ENCODE results near the gene GAGE10.

The GAGE10 gene

DNA sequence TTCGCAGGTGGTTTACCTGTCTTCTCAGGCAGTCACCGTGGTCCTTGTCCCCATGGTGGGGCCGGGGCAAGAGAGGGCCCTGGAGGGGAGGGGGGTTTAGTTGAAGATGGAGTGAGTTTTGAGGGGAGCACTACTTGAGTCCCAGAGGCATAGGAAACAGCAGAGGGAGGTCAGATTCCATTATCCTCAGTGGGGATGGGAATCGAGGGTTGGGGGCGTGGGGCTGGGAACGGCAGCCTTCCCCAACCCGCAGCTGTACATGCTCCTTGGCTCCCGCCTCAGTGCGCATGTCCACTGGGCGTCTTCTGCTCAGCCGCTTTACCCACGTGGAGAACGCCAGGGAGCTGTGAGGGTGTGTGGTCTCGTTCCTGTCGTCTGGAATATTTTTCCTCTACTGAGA, at the start of gene GAGE10:
TSS of gene GAGE10 (plus strand) at position 301 of the 400 bp plus-strand sequence. CDS start 1,214 bp downstream, outside the sequence.
- DNase-seq = no peak

DNA sequence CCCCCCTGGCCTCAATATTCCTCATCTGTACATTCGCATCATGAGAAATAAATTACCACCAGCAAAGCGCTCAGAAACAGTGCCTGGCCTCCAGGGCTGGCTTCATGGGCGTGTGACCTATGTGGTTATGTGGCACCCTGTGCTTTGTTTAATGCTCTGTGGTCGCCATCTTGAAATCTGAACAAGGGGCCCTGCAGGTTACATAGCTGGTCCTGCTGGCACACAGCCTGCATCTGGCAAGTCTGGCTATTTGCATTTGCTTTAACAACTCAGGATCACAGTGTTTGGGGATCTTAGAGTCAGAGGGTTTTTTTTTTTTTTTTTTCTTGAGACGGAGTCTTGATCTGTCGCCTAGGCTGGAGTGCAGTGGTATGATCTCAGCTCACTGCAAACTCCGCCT, 48.8 kb upstream of the GAGE10 start:
- no peak for DNase-seq

DNA sequence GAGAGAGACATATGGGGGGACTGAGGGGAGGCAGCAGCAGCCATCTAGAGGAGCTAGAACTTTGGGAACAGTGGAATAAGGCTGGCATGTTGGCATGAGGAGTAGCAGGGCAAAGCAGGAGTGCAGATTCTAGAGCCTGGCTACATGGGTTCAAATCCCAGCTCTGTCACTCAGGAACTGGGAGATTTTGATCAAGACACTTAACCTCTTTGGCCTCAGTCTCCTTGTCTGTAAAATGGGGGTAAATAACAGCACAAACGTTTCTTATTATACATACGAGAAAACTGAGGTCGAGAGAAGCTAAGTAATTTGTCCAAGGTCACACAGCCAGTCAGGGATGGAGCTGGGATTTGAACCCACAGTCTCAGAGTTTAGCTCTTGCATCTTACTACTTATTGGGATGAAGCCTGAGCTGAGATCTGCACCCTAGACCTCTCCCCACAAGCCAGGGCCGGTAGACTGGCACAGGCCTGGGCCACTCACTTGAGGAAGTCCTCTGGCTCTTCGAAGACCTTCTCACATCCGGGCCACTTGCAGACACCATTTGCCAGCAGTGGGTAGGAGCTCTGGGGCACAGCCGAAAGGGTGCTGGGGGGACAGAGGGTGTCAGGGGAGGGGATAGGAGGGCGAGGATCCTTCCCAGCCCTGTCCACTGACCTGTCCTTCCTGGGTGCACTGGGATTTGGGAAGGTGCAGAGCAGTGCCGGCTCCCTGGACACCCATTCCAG, 47.0 kb upstream of the GAGE10 start:
- DNase-seq = no peak

DNA sequence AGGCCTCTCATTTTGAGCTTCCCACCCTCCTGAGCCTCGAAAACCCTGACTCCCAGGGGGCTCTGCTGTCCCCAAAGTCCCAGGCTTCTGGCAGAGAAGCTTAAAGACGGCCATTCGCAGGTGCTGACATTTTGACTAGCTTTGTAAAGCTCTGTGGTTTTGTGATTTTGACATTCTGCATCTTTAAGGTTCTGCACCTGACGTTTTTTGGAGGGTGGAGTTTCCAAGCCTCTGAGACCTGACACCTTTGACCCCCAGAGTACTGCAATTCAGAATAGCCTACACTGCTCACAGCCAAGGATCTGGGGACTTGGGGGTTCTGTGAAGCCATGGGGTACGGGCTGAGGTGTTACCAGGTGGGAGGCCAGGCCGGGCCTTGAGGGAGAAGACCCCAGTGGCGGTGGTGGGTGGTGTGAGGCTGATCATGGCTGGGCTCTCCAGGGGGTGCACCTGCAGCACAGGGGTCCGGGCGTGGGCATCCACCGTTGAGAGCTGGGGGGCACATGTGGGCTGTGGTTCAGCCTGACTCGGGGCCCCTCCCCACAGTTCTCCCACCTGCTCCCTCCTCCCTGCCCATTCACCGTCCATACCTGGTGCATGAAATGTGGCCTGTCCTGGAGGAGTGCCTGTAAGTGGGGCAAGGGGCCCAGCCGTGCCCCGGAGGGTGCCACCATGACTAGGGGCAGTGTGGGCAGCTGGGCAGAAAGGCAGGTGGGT, 46.2 kb upstream of the GAGE10 start:
- no peak for DNase-seq

GRCh38 chrX:49257846-49258748, 45.3 kb upstream of the GAGE10 start:
- no peak for DNase-seq

DNA sequence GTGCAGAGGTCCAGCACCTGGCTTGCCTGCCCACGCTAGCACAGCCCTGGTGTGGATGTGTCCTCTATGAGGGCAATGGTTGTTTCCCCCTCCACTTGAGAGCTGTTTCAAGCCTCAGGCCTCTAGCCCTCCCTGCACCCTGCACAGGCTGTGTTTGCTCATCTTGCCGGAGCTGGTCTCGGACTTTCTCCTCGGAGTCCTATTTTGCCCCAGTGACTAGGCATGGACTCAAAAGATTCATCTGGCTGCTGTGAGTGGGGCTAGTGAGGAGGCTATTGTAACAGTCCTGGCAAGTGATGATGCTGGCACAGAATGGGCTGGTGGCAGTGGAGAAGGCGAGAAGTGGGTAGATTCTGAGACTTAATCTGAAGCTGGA, 44.7 kb upstream of the GAGE10 start:
- DNase-seq = no peak

DNA sequence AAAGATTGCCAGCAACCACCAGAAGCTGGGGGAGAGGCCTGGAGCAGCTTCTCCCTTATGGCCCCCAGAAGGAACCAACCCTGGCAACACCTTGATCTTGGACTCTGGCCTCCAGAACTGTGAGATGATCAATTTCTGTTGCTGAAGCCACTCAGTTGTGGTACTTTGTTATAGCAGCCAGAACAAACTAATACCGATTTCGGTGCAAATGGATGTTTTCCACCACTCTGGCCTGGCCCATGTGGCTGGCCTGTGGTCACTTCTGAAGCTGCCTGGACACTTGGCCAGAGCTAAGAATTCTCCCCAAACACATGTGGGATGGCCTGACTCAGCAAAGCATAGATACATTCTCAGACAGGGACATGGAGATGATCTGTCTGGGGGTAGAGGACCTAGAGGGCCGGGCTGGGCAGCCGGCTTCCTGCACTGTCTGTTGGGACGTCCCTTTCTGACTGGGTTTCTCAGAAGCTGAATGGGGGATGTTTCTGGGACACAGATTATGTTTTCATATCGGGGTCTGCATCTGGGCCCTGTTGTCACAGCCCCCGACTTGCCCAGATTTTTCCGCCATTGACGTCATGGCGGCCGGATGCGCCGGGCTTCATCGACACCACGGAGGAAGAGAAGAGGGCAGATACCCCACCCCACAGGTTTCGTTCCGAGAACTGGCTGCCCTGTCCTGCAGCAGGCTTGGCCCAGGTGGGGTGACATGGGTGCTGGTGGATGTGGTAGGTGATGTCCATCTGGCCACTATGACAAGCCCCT, 43.0 kb upstream of the GAGE10 start:
- DNase-seq = no peak

DNA sequence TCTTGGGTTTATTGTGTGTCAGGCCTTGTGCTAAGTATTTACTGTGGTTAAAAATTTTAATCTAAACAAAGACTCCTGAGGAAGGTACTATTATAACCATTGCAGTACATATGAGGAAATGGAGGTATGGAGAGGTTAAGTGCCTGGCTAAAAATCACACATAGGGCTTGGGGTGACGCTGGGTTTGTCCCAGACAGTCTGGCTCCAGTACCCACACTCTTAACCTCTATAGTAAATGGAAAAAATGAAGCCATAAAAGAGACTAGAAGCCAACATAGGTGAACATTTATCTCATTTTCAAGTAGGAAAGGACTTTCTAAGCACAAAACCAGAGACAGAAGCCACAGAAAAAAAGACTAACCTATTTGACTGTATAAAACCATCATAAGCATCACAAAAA, 40.8 kb upstream of the GAGE10 start:
- DNase-seq = no peak

GRCh38 chrX:49263631-49264030, 39.8 kb upstream of the GAGE10 start:
- no peak for DNase-seq

DNA sequence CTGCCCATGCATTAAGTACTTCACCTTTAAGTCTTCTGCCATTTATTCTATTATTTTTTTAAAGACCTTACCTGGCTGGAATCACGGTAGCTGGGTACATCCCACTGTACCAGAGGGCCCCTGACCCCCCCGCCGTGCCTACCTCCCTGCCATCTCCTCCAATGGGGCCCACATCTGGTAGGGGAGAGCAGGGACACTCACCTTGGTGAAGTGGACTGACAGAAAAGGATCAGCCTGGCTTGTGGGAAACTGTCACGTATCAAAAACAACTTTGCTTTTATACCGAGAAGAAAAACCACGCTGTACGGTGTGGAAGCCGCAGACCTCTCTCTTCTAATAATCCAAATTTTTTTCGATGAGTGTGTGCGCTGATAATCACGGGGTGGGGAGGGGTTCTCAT, 39.0 kb upstream of the GAGE10 start, which contains the start of gene FOXP3:
TSS of gene FOXP3 (minus strand) at position 251 of the 400 bp plus-strand sequence. CDS start 6,205 bp downstream, outside the sequence.
- DNase-seq = no peak

- no peak for DNase-seq
These were observed 36.7 kb upstream of the GAGE10 start for GRCh38 chrX:49266523-49267445.

DNA sequence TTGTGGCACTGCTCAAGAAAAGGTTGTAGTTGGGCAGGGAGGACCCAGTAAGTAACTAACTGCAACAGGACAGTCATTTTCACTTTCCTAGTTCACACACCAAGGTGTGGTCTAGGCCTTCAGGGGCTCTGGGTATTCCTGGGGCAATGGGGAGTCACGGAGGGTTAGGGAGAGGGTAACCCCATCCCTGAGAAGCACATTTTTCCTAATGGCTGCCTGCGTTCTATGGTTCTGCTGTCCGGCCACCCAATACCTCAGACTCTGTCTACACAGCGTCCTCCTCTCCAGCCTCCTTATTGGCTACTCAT, 34.8 kb upstream of the GAGE10 start:
- DNase-seq = no peak

DNA sequence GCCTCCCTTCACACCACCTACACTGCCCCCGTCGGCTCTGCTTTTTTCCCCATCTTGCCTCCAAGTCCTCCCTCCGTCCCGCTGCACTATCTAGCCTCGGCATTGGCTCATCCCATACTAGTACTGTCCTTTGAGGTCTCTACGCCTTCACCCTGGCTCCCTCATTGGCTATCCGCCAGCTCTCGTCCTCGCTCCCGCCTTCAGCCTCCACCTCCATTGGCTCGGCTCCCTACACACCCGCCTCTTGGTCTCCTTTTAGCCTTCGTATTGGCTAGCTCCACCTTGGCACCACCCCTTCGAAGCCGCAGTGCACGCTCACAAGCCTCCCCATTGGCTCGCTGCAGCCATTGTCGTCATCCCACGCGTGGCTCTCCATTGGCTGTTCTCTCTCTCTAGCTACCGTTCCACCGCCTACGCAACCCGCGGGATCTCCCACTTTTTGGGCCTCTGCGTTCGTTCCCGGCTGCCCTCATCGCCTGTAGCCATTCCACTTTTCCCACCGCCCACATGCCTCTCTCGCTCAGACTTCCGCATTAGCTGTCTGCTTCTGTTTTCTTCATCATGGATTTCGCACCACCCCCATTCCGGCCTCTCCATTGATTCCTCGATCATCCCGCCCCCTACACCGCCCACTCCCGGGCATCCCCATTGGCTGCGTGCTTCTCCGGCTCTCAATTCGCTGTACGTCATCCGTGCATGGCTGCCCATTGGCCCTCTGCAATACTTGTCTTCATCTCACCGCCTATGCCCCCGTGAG, 34.3 kb upstream of the GAGE10 start:
- peak; percentile 99 for DNase-seq

DNA sequence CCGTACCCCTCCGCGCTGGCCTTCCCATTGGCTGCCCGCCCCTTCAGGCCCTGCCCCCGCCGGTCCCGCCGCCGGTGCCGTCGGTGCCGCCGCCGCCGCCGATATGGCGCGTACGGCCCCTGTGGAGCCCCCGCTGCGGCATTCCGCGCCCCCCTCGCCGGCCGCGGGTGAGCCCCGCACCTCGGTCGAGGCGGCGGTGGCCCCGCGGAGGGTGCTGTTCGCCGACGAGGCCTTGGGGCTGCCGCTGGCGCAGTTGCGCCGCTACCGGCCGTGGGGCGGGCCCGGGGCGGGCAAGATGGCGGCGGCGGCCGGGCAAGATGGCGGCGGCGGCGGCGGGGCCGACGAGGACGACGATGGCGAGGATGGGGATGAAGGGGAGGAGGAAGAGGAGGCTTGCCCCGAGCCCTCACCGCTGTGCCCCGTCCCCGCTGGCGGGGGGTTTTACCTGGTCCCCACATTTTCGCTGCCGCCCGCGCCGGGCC, 33.6 kb upstream of the GAGE10 start, which contains the start of gene PPP1R3F:
TSS of gene PPP1R3F (plus strand) at position 27 of the 482 bp plus-strand sequence. CDS start at position 104, 77 bp downstream.
- no peak for DNase-seq

DNA sequence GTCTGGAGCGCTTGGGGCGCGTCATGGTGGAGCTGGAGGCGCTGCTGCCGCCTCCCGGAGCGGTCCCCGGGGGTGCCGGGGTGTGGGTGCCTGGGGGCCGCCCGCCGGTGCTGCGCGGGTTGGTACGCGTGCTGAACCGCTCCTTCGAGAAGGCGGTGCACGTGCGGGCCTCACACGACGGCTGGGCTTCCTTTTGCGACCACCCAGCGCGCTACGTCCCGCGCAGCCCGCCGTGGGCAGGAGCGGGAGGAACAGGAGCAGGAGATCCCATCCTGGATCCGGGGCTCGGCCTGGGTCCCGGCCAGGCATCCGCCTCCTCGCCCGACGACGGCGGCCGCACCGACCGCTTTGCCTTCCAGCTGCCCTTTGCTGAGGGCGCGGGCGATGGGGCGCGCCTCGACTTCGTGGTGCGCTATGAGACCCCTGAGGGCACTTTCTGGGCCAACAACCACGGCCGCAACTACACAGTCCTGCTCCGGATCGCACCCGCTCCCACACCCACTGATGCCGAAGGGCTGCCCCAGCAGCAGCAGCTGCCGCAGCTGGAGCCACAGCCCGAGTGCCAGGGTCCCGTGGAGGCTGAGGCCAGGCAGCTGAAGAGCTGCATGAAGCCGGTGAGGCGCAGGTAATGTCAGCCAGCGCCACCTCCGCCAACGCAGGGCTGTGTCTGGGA, 33.1 kb upstream of the GAGE10 start:
- peak; percentile 0 for DNase-seq

DNA sequence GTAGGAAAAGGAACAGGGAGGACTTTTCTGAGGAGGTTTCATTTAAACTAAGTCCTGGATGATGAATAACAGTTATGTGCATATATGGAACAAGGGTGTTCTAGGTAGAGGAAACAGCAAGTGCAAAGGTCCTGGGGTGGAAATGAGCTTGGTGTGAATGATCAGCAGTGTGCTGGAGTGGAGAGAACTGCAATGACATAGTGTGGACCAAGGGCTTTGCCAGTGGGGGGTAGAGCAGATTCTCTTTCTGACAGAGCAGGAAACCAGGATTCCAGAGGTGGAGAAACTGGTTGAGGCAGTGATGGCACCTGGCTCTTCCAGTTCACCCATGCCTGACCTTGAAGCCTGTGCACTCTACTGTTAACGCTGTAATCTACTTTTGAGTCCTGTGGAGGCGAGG, 32.1 kb upstream of the GAGE10 start:
- no peak for DNase-seq

DNA sequence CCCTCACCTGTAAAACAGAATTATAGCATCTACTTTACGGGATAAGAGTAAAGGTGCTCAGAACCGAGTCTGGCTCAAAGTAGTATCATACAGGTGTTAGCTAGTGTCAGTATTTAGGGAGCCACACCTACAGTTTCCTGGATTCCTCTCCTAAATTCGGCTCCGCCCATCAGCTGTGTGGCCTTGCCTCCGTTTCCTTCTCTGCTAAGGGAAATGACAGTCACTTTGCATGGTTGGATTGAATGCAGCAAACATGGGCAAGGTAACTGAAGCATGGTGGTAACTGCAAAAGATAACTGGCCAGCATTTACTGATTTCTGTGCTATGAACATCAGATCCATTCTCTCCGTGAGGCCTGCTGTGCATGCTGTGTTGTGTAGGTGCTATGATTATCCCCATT, 31.0 kb upstream of the GAGE10 start:
- no peak for DNase-seq

- DNase-seq = no peak
These were observed 30.2 kb upstream of the GAGE10 start for GRCh38 chrX:49273181-49273727.

DNA sequence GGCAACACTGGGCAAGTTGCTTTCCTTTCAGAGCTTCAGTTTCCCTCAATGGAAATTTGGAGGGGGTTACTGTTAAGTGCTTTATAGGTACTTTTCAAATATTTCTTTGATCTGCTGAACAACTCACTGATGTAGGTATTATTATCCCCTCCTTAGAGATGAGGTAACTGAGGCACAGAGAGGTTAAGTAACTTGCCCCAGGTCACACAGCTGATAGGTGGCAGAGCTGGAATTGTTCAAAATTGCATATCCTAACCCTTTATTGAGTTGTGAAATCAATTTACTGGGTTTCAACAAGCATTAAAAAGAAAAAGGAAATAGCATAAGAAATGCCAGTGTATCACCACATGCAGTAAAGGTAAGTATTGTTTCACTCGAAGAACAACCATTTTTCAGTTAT, 27.2 kb upstream of the GAGE10 start:
- DNase-seq = no peak

Measured in fibroblast of skin of right biceps (primary cell).